ENCODE data around the gene XDH.

The XDH gene

DNA sequence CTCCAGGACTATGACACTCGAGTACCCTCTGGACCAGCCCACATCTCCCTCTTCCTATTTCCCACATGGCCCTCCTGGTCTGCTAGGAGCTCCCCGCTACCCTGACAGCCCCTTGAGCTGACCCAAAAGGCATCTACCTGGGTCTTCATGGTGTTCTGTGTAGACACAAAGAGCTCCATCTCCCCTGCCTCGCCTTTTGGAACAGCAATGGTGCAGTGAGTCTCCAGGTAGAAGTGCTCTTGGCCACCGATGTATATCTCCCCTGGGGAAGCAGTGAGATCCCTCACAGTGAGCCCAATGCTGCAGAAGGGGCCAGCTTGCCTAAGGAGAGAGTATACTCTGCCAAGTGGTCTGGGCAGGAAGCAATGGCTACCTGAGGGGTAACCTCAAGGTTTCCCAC lies 47.8 kb downstream of the XDH start:
- no peak overlapping the region for H3K4me3 ChIP-seq (ENCODE audit: low read depth, low read length)

DNA sequence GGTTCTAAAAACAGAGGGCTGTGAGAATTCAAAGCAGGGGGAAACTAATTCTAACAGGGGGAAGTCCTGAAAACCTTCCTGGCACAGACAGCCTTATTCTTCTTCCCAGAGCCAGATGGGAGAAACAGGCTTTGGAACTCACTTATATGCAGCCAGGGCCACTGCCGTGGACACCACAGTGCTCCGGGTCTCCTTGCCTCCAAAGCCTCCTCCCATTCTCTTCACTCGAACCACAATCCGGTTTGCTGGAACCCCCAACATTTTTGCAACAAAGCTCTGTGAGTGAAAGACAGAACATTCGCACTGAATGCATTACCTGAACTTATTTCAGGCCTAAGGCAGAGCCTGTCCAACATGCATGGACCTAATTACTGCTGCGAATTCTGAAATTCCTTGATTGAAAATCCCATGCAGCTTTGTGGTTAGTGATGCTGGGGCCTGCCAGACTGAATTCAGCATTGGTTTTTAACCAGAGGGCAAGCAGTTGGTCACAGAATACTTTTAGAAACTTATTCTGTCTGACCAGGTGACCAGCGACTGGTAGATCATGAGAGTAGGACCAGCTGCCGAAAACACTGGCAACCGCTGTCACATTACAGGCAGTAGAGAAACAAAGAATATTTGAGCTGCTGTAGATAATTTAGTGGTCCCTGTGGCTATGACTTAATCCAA lies 48.6 kb downstream of the XDH start:
- H3K4me3 ChIP-seq (ENCODE audit: low read depth, low read length), result no peak overlapping the region

DNA sequence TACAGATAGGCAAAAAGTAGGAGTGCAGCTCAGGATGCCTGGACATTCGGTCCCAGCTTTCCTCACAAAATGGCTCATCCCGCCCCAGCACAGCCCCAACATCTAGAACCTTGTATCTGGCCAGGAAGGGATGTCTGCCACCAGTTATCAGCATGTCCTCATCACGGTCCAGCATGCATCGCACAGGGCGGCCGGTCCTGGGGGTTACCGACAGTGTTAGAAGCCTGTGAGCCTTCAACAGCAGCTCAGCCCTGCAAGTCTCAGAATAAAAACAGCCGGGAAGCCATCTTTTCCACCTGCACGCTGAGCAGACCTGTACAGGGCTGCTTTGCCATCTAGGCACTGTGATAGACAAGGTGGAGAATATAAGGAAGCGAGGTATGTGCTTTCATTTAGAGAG lies 49.2 kb downstream of the XDH start:
- H3K4me3 ChIP-seq (ENCODE audit: low read depth, low read length), result no peak overlapping the region

DNA sequence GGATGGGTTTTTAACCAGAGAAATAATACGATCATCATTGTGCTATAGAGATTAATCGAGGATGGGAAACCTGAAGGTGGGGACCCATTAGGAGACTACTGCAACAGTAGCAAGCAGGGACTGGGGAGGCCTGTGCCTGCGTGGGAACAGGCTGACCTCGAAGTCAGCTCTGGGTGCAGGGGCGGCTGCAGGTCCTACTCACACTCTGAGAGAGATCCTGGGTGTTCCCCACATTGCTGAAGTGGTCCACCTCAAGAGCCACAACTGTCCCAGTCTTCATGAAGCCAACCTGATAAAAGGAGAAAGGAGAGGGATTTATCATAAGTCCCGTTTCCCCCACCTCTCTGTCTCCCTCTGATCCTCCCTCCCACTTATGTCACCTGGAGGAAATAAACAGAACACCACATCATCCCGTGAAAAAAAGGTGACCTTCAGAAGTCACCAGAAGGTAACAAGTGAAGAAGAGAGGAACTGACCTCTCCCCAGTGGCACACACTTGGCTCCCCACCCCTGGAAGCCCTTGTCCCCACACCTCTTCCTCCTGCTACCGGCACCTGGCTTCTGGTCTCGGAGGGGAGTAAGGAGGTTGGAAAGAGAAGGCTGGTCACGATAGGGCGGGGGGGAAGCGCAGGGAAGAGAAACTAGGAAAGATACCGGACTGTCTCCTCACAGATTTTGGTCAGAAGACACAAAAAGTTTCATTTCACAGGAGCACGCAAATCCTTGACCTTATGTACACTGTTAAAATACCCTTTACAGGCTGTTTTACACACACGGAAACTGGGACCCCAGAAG lies 50.4 kb downstream of the XDH start:
- no peak overlapping the region for H3K4me3 ChIP-seq (ENCODE audit: low read depth, low read length)

DNA sequence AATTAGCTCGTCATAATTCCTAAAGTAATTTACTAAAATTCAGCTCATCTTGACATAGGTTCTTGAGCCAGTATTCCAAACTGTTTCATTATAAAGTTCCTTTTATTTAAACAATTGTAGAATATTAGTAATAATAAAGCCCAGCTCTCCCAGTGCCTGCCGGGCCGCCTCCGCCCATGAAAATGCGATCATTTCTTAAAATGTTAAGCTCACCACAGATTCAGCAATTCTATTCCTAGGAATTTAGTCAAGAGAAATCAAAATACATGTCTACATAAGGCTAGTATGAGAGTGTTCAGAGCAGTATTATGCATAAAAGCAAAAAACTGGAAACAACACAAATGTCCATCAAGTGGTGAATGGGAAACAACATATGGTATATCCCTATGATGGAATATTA lies 52.0 kb downstream of the XDH start:
- H3K4me3 ChIP-seq (ENCODE audit: low read depth, low read length), result no peak overlapping the region

DNA sequence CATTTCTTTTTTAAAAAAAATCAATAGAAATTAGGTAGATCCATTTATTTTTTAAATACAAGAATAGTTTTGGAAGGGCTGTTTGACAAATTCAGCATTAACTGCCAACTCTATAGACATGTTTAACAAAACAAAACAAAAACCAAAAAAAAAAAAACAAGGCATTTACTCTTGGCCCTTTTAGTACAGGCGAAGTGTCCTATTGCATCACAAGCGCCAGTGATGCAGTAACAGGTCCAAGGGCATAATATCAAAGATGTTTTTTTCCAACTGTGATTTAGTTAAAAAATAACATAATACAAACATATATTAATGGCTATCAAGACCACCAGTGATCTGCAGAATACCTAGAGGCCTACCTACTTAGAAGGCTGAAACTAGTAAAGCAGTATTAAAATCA lies 55.3 kb downstream of the XDH start:
- no peak overlapping the region for H3K4me3 ChIP-seq (ENCODE audit: low read depth, low read length)

DNA sequence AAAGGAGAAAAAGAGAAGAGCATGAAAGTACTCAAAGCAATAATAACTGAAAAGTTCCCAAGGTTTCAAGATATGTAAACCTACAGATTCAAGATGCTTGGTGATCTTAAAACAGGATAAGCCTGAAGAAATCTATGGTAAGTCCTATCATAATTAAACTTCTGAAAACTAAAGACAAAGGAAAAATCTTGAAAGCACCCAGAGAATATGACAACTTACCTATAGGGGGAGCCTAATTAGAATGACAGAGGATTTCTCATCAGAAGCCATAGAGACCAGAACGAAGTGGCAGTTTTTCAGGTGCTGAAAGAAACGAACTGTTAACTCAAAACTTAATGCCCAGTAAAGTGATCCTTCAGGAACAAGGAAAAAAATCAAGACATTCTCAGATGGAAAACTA lies 59.7 kb downstream of the XDH start:
- no peak overlapping the region for H3K4me3 ChIP-seq (ENCODE audit: low read depth, low read length)

DNA sequence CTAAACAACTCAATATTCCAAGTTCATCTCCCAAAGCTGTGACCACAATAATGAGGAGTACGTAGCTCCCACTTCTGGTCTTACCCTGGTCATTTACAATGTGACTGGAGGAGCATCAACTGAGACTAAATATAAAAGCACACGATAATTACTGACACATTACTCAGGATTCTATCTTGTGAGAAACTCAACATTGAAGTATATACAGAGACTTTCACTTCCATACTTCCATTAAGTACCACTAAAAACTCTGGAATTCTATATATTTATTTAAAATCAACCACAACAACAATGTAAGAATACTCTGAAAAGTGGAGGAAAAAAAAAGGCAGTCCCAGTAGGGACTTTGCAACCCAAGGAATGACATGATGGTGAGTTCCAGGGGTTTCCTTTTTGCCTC lies 61.4 kb downstream of the XDH start:
- H3K4me3 ChIP-seq (ENCODE audit: low read depth, low read length), result no peak overlapping the region

DNA sequence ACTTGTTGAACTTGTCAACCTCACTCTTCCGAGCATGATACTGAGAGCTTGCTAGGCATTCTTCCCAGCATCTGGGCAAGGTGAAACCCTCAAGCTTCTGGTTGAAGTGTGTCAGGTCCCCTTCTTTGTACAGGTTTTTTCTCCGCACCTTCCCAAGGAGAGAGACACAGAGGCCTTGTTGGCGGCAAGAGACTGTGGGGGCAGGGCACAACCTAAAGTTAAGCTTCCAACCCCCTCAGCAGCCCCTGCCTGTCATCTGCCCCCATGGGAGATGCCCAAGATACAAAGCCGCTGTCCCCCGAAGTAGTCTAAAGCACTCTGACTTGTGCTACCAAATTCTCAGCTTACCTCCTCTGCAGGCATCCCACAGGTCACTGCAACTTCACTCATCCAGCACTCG lies 64.9 kb downstream of the XDH start:
- no peak overlapping the region for H3K4me3 ChIP-seq (ENCODE audit: low read depth, low read length)

DNA sequence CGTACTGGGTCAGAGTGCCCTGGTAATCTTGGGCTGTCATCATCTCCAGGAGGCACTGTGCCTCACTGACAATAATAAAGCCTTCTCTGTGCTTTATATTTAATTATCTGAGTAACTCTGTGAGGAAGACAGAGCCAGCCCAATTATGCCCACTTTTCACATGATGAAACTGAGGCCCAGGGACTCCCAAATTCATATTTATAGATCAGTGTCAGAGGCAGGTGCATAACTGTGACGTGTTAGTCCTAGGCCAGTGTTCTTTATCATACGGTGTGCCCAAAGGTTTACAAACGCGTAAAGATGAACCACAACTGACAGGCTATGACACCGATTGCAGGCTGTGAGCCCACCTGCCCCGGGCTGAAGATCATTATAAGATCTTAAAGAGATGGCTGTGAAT lies 65.4 kb downstream of the XDH start:
- no peak overlapping the region for H3K4me3 ChIP-seq (ENCODE audit: low read depth, low read length)

DNA sequence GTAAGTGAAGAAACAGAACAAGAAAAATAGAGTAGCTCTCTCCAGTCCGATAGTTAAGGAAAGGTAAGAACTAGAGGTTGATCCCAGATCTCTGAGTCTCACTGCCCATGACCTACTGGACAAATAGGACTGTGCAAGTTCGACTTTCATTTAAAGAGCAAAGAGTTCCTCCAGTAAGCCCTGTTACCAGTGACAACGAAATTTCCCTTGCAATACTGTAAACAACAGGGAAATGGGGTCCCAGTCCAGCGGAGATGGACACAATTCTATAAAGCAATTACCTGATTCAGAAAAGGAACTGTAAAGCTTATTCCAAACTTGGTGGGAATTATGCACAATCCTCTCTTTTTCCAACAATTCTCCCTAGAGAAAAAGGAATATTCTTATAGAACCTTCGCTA lies 65.9 kb downstream of the XDH start:
- no peak overlapping the region for H3K4me3 ChIP-seq (ENCODE audit: low read depth, low read length)

DNA sequence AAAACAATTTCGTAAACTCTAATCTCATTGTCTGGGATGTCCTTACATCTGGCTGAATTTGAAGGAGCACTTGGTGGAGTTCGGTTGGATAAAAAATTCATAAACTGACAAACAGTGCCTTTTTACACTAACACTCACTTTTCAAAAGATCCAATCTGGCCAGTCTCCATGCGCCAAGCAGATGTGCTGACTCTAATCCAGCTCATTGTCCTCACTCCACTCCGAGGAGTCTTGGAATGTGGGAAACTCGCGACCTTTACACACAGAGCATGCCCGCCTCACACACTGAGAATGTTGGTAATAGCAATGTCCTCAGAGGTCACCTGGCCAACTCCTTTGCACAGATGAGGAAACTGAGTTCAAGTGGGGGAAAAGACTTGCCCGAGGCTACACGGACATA lies 66.8 kb downstream of the XDH start:
- no peak overlapping the region for H3K4me3 ChIP-seq (ENCODE audit: low read depth, low read length)

DNA sequence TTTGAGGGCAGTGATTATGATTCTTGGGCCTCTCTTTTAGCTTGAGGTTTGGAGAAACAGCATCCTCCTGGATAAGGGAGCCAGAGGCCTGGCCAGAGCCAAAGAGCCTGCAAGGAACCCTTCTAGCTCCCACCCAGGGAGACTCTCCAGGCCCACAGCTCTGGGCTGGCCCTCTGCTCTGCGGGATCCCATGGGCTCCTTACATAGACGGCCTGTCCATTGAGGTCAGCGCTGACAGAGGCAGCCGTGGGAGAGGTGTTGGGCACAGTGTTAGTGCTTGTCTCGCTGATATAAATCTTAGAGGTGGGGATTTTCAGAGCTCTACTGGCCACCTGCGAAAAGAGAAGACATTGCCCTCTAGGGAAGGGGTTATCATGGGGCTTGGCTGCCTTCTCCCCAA lies 67.2 kb downstream of the XDH start:
- no peak overlapping the region for H3K4me3 ChIP-seq (ENCODE audit: low read depth, low read length)

DNA sequence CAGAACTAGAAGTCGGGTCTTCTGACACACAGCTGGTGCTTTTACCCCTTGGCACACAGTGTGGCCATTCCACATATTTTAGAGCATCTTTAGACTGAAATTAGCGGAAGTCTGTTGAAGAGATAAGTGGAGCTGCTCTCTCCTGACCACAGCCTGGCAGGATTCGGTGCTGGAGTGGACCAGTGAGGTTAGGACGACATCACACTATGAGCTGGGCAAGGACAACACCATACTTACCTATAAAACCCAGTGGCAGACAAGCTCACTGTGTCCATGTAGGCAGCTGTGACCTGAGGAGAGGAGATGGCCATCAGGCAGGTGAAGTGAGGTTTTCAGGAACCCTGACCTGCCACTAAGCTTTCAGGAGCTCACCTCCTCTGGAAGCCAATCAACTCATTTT lies 70.1 kb downstream of the XDH start:
- no peak overlapping the region for H3K4me3 ChIP-seq (ENCODE audit: low read depth, low read length)

DNA sequence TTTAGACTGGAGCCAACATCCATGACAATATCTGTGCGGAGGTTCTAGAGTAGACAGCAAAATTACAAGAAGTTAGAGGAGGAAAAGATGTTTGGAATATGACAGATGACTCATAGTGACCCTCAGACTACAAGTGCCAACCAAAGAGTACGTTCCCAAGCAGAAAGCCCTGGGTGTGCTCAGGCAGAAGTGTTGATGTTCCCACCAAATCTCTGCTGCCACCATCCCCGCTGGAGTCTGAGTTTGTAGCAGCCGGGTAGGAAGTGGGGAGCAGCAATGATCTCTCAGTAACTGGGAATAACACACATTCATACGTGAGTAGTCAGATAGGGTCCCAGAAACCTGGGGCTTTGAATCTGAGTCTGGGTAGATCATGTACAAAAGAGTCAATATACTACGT lies 73.2 kb downstream of the XDH start:
- H3K4me3 ChIP-seq (ENCODE audit: low read depth, low read length), result no peak overlapping the region

DNA sequence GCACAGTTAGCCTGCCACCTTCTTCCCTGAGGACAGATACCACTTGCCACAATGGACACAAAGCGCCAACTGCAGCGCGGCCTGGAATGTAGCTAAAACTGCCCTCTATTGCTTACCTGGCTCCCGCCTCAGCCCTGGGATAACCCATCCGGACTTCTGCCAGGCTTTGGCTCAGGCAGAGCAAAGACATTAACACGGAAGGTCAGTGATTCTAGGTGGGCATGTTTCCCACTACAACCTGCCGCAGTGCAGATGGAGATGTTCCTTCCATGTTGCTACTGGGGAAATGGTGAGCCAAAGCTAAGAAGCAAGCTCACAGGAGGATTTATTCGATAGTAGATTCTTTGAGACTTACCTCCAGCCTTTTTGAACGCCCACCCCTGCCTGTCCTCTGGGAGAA lies 74.8 kb downstream of the XDH start:
- no peak overlapping the region for H3K4me3 ChIP-seq (ENCODE audit: low read depth, low read length)

DNA sequence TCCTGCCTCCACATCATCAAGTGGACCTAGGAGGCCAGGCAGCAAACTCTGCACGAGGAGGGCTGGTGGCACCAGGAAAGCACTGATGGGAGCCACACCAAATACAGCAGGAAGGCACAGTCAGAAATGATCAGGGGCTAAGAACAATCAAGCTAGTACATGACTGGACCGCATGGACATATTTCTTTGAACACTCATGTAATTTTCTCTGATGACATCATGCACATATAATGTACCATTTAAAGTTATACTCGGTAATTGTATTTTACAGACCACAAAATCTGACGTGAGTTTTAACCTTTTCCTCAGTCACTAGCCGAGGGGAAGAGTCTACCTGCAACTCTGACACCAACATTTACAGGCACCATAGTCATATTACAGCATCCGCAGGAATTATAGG lies 76.7 kb downstream of the XDH start:
- no peak overlapping the region for H3K4me3 ChIP-seq (ENCODE audit: low read depth, low read length)

DNA sequence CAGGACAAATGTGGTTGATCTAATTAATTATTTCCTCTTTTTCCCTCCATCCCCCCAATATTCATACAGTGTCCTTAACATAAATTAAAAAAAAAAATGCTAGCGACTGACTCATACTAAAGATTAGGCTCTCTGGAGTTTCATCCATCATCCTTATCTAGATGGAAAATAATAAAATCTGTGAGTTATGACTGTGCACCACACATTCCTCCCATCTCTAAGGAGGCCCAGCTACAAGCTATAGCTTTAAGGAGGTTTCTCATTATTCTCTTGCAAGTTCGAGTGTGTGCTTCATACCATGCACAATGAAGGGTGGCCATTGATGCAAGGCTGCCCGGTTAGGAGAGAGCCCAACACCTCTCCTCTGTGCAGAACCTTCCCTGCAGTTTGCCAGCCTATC lies 77.3 kb downstream of the XDH start:
- no peak overlapping the region for H3K4me3 ChIP-seq (ENCODE audit: low read depth, low read length)

DNA sequence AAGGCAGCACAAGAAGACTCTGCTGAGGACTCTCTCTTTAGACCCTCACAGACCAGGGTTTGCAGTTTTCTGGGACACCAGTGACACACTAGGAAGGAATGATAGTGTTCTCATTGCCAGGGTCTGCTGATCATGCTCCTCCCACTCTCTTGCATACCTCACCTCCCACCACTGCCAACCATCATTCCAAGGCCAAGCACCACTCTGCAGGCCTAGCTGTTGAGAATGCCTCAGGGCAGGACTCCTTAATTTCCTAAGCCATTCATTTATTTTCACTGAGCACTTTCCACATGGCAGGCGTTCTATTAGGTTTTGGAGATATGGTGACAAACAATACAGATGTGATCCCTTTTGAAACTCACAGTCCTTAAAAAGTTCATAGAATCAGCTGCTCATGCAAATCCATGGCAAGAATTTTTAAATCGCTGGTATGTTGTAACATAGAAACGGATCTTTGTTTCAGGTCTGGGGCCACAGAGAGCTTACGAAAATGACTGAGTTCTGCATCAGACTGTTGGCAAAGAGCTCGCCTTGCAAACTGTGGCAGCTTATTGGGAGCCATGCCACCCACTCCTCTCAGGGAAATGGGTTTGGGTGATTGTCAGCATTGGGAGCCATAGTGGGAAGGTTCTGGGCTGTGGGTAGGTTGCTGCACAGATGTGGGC lies 78.5 kb downstream of the XDH start:
- H3K4me3 ChIP-seq (ENCODE audit: low read depth, low read length), result no peak overlapping the region

DNA sequence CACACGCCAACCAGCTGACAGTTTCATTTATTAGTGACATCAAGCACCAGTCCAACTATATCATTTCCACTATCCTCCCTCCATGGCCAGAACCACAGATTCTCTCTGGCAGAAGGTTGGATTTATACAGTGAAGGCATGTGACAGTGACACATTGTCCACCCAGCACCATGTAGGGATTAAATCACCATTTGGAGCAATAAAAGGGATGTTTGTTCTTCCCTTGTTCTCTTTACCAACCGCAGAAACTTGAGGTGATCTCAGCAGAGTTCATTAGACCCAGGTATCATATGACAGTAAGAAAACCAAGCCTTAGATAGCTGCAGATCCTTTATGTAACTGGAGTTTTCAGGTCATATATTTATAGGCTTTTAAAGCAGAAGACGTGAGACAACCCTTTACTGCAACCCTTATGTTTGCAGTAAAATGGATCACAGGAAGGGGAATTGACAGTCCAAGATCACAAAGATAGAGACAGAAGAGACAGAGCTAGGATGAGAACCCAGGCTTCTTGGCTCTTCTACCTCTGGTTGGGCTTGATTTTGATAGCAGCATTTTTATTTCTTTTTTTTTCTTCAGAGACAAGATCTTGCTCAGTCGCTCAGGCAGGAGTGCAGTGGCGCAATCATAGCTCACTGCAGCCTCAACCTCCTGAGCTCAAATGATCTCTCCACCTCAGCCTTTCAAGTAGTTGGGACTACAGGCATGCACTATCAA lies 80.1 kb downstream of the XDH start:
- H3K4me3 ChIP-seq (ENCODE audit: low read depth, low read length), result no peak overlapping the region

DNA sequence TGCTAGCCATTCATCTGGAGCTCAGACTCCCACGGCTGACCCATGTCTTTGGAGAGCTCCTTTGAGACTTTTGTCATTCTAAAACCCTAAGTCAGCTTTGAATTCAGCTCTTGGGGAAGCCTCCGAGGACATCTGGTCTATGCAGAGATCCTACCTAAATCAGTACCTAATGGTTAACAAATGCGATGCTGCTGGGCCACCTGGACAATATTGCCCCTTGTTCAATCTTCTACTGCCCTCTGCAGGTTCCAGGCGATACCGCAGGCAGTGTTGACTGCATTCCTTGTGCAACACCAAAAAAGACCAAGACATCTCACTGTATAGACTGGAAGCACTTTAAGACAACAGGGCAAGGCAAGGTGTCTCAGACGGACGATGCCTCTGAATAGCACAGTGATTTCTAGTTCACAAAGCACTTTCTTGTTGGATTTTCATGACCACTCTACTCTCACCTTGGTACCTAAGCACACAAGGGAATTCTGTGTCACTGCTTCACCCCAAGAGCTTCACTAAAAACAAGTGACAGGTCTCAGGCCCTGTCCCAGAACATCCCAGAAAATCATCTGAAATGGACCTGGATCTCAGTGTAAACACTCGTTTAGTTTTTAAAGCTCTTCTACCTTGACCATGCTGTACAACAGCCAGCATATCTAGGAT lies 80.9 kb downstream of the XDH start:
- H3K4me3 ChIP-seq (ENCODE audit: low read depth, low read length), result no peak overlapping the region

All from iPS-11a (cell line).